ENCODE results near the gene TUBE1. TPM values are rescaled to one million over a fixed set of nuclear protein-coding genes. Genes with fewer than 3 reads are reported as not detected.
"Not testable (repeated sequence)": the region's sequence is repeated elsewhere in the genome, so short reads cannot be mapped to it uniquely, and the experiment has no call there.

Gene TUBE1
- total RNA-seq, 1 donor from 2014 or later: 4.3 TPM

DNA sequence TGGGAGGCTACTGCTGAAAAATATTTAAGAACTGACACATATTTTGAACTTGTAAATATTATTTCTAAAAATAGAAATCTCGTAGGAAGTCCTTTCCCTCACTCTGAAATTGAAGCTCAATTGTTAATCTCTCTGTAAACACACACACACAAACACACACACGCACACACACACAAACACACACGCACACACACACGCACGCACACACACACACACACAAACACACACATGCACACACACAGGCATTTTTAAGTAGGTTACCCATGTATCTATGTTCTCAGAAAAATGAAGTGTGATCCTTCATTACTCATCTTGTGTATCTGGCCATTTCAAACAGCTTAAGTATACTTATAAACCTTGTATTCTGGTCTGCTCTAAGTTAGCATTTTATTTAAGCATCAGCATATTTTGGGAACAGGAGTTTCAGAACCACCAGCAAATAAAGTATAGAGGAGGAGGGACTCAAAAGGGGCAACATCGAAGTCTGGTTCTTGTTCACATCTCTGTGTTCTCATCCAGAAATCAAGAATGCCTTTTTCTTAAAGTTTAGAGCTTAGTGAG is 21.8 kb downstream of the TUBE1 start:
- TF ChIP-seq, protein P1, sequence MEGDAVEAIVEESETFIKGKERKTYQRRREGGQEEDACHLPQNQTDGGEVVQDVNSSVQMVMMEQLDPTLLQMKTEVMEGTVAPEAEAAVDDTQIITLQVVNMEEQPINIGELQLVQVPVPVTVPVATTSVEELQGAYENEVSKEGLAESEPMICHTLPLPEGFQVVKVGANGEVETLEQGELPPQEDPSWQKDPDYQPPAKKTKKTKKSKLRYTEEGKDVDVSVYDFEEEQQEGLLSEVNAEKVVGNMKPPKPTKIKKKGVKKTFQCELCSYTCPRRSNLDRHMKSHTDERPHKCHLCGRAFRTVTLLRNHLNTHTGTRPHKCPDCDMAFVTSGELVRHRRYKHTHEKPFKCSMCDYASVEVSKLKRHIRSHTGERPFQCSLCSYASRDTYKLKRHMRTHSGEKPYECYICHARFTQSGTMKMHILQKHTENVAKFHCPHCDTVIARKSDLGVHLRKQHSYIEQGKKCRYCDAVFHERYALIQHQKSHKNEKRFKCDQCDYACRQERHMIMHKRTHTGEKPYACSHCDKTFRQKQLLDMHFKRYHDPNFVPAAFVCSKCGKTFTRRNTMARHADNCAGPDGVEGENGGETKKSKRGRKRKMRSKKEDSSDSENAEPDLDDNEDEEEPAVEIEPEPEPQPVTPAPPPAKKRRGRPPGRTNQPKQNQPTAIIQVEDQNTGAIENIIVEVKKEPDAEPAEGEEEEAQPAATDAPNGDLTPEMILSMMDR (conservative IDR thresholded peaks at IDR 0.05; ENCODE audit: low read depth, low read length): no peak
- DNase-seq (ENCODE audit: low read depth): no peak
- no peak overlapping the region for H3K4me3 ChIP-seq (ENCODE audit: low read depth, low read length)

DNA sequence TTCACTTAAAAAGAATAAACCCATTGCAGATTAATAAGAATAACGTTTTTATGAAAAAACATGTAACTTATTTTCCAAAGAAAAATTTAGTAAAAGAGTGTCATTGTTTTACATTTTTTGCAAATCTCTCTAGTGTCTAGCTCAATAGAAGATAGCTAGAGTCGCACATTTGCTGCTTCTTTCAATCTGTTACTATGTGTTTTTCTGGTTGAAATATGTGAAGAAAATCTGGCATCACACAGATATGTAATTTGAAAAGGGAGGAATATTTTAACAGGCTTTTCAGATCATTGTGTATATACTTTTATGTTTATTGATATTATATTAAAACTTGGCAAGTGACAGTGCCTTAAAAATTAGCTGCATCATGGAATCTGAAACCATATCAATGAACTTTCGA is 24.3 kb downstream of the TUBE1 start:
- no peak for DNase-seq (ENCODE audit: low read depth)
- TF ChIP-seq, protein P1 (conservative IDR thresholded peaks at IDR 0.05; ENCODE audit: low read depth, low read length): no peak
- no peak overlapping the region for H3K4me3 ChIP-seq (ENCODE audit: low read depth, low read length)

DNA sequence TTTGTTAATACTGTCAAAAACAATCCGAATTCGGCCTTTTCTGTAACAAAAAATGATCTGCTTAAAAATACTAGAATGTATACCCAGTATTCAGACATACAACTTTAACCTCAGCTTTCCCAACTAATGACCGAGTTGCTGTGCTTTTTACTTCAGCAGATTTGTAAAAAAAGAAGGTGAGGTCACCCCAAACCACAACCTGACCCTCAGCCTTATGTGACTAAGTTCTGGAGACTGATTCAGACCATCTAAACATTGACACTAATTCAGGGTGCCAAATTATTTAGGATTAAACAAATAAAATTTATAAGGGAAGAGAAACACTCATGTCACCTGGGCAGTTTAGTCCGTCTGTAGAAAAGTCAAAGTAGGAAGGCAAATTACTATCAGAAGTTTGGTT is 25.7 kb downstream of the TUBE1 start:
- TF ChIP-seq, protein P1 (conservative IDR thresholded peaks at IDR 0.05; ENCODE audit: low read depth, low read length): no peak
- DNase-seq (ENCODE audit: low read depth): no peak
- no peak overlapping the region for H3K4me3 ChIP-seq (ENCODE audit: low read depth, low read length)

DNA sequence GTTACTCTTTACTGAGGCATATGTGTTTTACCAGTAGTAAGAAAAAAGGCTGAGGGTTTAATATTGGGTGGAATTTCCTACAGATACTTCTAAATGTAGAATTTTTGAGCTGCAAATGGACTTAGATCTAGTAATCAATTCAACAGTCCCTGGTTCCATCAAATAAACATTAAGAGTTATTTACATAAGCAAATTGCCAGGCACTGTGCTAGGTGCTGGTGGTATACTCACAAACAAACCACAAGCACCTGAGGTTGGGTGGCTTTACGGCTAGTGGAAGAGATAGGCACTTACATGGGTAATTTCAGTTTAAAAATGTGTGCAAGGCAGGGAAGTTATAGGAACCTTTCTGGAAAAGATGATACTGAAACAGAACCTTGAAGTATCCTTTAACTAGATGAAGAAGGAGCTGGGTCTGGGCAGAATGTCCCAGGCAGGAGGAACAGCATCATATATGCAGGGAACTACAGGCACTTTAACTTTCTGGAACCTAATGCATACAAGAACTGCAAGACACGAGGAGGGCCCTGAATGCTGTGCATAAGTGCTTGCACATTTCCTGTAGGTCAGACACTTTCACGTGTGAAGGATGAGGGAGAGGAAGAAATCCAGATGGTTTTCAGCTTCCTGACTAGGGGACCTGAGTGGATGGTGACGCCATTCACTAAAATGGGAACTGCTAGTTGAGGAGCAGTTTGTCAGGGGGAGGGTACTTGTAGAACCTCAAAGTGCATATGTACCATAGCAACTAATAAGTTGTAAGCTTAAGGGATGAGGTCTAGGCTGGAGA is 28.8 kb downstream of the TUBE1 start:
- H3K4me3 ChIP-seq (ENCODE audit: low read depth, low read length): no peak overlapping the region
- DNase-seq (ENCODE audit: low read depth): no peak
- TF ChIP-seq, protein P1 (conservative IDR thresholded peaks at IDR 0.05; ENCODE audit: low read depth, low read length): no peak

DNA sequence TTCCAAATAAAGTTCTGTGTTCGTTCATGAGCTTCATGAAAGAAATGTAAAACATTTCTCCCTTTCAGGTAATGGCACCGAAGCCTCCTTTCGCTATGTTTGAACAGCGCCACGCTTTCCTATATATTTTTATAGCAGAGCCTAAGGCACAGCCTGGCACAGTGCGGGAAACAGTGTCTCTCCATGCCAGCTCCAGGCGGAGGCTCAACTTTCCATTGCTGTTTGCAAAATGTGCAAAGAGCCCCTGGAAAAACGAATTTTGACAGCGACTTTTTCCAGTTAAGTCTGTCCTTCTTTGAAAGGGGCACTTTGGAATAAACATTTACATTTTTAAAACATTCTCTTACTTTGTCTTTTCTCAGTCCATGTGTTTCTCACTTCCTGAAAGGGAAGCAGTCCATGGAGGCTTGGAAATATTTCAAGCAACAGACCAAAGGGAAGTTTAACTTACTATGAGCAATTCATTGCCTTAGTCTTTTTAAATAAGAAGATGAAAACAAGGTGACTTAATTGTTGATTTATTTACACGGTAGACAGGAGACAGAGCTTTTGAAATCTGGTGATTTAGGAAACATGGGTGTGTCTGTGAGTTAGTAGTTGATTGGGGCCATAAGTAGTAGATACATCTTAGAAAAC is 32.6 kb downstream of the TUBE1 start:
- no peak for DNase-seq (ENCODE audit: low read depth)

DNA sequence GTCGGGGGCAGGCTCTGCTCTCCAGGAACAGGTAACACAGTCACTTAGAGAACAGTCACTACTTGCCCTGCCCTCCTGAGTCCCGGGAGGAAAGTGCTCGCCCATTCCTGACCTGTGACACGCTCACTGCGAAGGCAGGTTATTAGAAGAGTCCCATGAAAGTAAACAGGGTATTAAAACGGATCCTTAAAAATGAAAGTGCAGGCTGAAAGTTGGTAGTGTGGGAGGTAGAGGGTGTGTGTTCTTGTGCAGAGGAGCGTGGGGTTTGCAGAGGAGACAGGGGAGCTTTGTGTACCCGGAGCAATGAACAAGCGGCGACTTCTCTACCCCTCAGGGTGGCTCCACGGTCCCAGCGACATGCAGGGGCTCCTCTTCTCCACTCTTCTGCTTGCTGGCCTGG is 33.3 kb downstream of the TUBE1 start, which contains the start of gene CCN6:
TSS of gene CCN6 (plus strand) at position 104 of the 400 bp plus-strand sequence. CDS start at position 358, 254 bp downstream.
- H3K4me3 ChIP-seq (ENCODE audit: low read depth, low read length): peak within 1 kb of the TSS; percentile 9
- TF ChIP-seq, protein P1 (conservative IDR thresholded peaks at IDR 0.05; ENCODE audit: low read depth, low read length): no peak
- no peak for DNase-seq (ENCODE audit: low read depth)

More for the DNA sequence above, 32.6 kb downstream of the TUBE1 start:
- no peak overlapping the region for H3K4me3 ChIP-seq (ENCODE audit: low read depth, low read length)
- TF ChIP-seq, protein P1 (conservative IDR thresholded peaks at IDR 0.05; ENCODE audit: low read depth, low read length): no peak

DNA sequence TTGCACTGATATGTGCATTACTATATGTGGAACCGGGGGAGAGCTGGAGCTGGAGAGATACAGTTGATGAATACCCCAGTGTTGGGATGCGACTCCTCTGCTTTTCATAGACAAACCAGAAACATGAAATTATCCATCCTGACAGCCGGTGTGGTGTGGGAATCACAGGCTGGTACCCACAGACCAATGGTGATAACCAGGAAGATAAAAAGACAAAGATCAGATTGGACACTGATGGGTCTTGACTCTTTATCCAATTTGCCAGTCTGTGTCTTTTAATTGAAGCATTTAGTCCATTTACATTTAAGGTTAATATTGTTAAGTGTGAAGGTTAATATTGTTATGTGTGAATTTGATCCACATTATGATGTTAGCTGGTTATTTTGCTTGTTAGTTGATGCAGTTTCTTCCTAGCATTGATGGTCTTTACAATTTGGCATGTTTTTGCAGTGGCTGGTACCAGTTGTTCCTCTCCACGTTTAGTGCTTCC is 36.0 kb downstream of the TUBE1 start:
- not testable (repeated sequence) for H3K4me3 ChIP-seq (ENCODE audit: low read depth, low read length); DNase-seq (ENCODE audit: low read depth)

Measured in epithelial cell of proximal tubule (primary cell).